Measurements from ENCODE around the gene SH3PXD2B.

SH3PXD2B gene

DNA sequence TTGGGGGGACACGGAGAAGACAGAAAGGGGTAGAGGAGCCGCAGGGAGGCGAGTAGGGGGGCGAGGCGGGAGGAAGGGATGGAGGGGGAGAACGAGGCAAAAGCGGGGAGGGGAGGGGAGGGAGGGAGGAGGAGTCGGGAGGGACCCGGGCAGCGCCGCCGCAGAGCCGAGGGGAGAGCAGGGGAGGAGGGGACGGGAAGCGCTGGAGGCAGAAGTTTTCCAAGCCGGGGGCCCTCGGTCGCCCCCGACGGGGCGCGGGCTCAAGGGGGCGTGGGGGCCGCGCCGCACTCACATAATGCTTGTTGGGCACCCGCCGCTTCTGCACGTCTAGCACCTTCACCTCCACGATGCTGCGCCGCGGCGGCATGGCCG lies 353 bp downstream of the SH3PXD2B start:
- Mint-ChIP-seq H3K4me1 (peaks cover 63% of the 10 kb centered on the region), H3K27ac (peak overlapping the region in 2 of 3 experiments; percentile 92 to 93), H3K27me3 (ENCODE audit: low read depth) (no peaks in the 10 kb centered on the region), H3K36me3 (ENCODE audit: low read depth) (peaks cover 6% of the 10 kb centered on the region), H3K4me3 (peak overlapping the region; percentile 83 to 89 (median 87)), H3K9me3 (no peaks in the 10 kb centered on the region)
- TF ChIP-seq, protein P1, sequence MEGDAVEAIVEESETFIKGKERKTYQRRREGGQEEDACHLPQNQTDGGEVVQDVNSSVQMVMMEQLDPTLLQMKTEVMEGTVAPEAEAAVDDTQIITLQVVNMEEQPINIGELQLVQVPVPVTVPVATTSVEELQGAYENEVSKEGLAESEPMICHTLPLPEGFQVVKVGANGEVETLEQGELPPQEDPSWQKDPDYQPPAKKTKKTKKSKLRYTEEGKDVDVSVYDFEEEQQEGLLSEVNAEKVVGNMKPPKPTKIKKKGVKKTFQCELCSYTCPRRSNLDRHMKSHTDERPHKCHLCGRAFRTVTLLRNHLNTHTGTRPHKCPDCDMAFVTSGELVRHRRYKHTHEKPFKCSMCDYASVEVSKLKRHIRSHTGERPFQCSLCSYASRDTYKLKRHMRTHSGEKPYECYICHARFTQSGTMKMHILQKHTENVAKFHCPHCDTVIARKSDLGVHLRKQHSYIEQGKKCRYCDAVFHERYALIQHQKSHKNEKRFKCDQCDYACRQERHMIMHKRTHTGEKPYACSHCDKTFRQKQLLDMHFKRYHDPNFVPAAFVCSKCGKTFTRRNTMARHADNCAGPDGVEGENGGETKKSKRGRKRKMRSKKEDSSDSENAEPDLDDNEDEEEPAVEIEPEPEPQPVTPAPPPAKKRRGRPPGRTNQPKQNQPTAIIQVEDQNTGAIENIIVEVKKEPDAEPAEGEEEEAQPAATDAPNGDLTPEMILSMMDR (IDR thresholded peaks at IDR 0.05; ENCODE audit: unreplicated experiment in 3 of 3), result no peak

DNA sequence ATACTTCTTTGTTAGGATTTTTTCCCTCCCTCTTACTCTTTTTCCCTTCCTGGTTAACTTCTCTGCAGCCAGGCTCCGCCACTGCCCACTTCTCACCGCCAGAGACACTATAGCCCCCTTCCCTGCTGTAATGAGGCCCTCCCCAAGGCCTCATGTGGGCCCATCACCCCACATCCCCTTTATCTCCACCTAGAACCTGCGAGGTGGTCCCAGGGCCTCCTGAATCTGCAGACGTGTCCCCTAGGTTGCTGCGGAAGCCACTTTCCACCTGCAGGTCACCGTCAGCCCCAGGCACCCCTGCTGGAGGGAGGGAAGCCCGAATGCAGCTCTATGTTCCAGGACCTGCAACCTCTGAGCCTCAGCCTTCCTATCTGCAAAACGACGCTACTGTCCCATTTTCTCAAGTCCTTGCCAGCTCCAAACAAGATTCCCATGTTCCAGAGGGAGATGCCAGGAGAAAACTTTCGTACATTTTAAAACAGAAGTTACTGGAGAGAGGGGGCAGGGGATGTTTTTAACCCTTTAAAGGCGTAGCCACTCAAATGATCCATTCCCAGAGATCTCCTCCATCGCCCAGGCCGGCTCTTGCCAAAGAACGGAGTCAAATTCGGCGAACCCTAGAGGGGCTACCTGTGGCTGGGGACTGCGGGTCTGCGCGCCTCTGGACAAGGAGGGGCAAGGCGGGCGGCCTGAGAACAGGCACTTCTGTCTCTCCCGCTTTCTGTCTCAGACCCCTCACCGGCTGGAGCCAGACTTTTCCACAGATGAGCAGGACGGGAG lies 929 bp downstream of the SH3PXD2B start:
- H3K4me1 Mint-ChIP-seq, result peaks cover 64% of the 10 kb centered on the region
- H3K4me3 Mint-ChIP-seq, result peak overlapping the region; percentile 83 to 89 (median 87)
- TF ChIP-seq, protein P1 (IDR thresholded peaks at IDR 0.05; ENCODE audit: unreplicated experiment in 3 of 3), result peak; percentile 69 to 72 (median 70)
- H3K9me3 Mint-ChIP-seq, result no peaks in the 10 kb centered on the region
- H3K36me3 Mint-ChIP-seq (ENCODE audit: low read depth), result peaks cover 6% of the 10 kb centered on the region
- H3K27ac Mint-ChIP-seq, result peak overlapping the region; percentile 90 to 93 (median 92)
- H3K27me3 Mint-ChIP-seq (ENCODE audit: low read depth), result no peaks in the 10 kb centered on the region

DNA sequence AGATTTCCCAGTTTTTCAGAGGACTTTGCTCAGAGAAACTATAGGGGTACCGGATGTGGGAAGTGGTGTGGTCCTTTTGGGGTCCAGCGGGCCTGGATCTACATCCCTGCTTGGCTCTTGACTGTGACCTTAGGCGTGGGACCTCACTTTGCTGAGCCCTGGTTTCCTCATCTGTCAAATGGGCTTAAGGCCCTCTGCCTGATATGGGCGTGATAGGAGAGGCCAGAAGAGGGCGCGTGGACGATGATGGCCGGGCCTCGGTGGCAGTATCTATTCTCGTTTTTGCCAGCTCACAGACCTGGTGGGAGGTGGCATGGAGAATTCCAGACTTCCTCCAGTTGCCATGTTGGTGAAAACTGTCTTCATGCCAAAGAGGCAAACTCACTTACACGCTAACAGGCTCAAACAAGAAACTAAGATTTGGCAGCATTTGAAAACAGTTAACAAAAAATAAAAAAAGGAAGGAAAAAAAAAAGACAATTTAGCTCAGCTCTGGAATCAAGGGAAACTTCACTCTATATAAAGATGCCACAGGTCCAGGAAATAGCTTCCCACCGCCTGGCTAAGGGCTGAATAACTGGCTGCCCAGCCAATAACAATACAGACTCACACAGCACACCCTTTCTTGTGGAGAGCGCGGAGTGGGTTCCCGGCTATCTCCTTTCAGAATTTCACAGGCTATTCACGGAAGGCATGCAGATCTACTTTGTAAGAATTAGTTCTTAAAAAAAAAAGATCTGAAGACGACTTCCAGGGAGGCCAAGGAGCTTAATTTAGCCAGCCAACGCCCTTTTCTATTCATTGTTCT lies 1.7 kb downstream of the SH3PXD2B start:
- no peaks in the 10 kb centered on the region for H3K9me3 Mint-ChIP-seq
- TF ChIP-seq, protein P1 (IDR thresholded peaks at IDR 0.05; ENCODE audit: unreplicated experiment in 3 of 3), result no peak
- peaks cover 6% of the 10 kb centered on the region for H3K36me3 Mint-ChIP-seq (ENCODE audit: low read depth)

DNA sequence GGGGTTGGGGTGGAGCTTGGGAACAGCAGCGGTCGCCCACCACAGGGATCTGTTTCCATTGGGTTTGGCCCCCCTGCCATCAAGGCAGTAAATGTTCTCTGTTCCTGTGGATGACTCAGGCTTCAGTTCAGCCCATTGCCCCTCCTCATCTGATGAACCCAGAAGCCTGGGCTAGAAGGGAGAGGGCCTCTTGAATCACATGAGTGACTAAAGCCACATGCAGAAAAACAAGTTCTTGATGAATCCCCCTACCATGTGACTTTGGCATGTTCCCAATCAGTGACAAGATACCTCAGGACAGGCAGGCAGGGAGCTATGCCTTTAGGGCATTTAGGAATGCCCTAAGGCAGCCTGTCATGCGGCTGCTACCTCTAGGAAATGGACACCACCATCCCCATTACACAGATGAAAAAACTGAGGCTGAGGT lies 2.5 kb downstream of the SH3PXD2B start:
- TF ChIP-seq, protein P1 (IDR thresholded peaks at IDR 0.05; ENCODE audit: unreplicated experiment in 3 of 3), result no peak
- no peaks in the 10 kb centered on the region for H3K27me3 Mint-ChIP-seq (ENCODE audit: low read depth)
- H3K9me3 Mint-ChIP-seq, result no peaks in the 10 kb centered on the region
- peaks cover 66% of the 10 kb centered on the region for H3K4me1 Mint-ChIP-seq
- peak overlapping the region; percentile 83 to 89 (median 87) for H3K4me3 Mint-ChIP-seq
- H3K36me3 Mint-ChIP-seq (ENCODE audit: low read depth), result peaks cover 6% of the 10 kb centered on the region
- no peak overlapping the region for H3K27ac Mint-ChIP-seq

More for the DNA sequence above, 1.7 kb downstream of the SH3PXD2B start:
- Mint-ChIP-seq H3K4me3 (peak overlapping the region; percentile 83 to 89 (median 87)), H3K4me1 (peaks cover 63% of the 10 kb centered on the region), H3K27ac (peak overlapping the region; percentile 90 to 93 (median 92)), H3K27me3 (ENCODE audit: low read depth) (no peaks in the 10 kb centered on the region)

DNA sequence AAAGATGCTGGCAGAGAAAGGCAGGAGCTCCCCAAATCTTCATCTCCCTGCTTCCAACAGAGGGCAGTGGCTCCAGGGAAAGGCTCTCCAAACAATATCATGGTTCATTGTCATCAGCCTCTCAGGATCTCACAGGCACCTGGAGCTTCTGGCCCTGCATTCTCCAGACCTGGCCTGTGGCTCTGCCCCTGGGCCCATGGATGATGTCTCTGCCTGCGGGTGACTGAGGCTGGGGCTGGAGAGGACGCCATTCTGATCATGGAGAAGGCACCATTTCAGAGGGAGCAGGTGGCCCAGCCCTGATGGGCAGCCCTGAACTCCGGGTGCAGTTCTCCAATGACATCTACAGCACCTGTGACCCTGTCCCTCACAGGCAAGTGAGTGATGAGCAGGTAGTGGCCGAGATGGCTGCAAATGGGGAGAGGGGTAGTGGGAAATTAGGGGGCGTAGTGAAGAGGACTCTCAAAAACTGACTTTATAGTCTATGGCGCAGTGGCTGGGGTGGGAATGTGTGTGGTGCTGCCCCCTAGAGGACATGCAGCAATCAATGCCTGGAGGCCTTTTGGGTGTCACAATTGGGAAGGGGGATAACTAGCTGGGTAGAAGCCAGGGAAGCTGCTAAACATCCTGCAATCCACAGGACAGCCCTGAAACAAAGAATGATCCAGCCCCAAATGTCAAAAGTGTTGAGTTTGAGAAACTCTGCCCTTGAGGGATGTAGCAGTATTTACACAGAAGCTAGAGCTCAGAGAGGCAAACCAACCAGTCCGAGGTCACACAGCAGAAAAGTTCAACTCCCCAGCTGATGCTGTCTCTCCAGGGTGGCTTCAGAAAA lies 3.2 kb downstream of the SH3PXD2B start:
- Mint-ChIP-seq H3K4me1 (peaks cover 68% of the 10 kb centered on the region), H3K27ac (peak overlapping the region; percentile 59 to 75 (median 68)), H3K36me3 (ENCODE audit: low read depth) (peaks cover 6% of the 10 kb centered on the region), H3K9me3 (no peaks in the 10 kb centered on the region), H3K27me3 (ENCODE audit: low read depth) (no peaks in the 10 kb centered on the region), H3K4me3 (peak overlapping the region; percentile 67 to 78 (median 68))
- TF ChIP-seq, protein P1 (IDR thresholded peaks at IDR 0.05; ENCODE audit: unreplicated experiment in 3 of 3), result peak; percentile 53 to 58 (median 54)

Measured in nephron (organoid).